HepG2 (cell line): ENCODE results near the gene PRKG1. TPM values are rescaled to one million over a fixed set of nuclear protein-coding genes. Genes with fewer than 3 reads are reported as not detected.

Source experiments
- ATAC-seq: fragments of 200-7000 bp; cut with Tn5 transposase; 3 replicates; pipeline ENCODE4 v1.9.1; 2020; ENCODE audit warnings: mild to moderate bottlenecking, moderate library complexity
- BruUV-seq: library from RNA; stranded (reverse); fragments of 400-500 nt; replicated peaks from 2 replicates; lab custom pipeline; 2021; lab: Mats Ljungman, UMichigan
- CTCF ChIA-PET: fragments of 300-600 bp; formaldehyde crosslinking; extraction: SDS; loops from one replicate; lab custom pipeline; 2021; ENCODE audit warnings: low total read pairs, inconsistent platforms, low intra/inter-chr PET ratio; lab: Yijun Ruan, JAX
- POLR2A ChIA-PET: fragments of 350-600 bp; sonication (Branson Sonifier 250); formaldehyde crosslinking; loops from one replicate; lab custom pipeline; 2020; ENCODE audit warnings: antibody characterized with exemption, inconsistent platforms; lab: Yijun Ruan, JAX
- DNase-seq: peaks from one replicate; pipeline ENCODE4 v3.0.0-alpha.2; 2015; ENCODE audit warnings: low spot score
- FAIRE-seq: peaks from 3 replicates; lab custom pipeline; 2011; peaks lifted over from hg19 to GRCh38; lab: Jason Lieb, UNC
- H2AFZ ChIP-seq: one replicate; pipeline ENCODE4 v1.6.1; 2011; ENCODE audit warnings: low read length, inconsistent platforms
- H3K27ac ChIP-seq: fragments of 300-600 bp; 3 replicates; pipeline ENCODE4 v1.8.0; 2011; ENCODE audit warnings: mixed run types, mild to moderate bottlenecking, mixed read lengths, low read length, inconsistent platforms; ENCODE audit not compliant: insufficient read depth; ENCODE audit errors: extremely low read length
- H3K27me3 ChIP-seq, 2 experiments: fragments of 200-600 bp in 1 of 2; 2 replicates in 1 of 2; 3 replicates in 1 of 2; pipeline versions ENCODE4 v1.6.0 to v1.8.0; 2011; ENCODE audit warnings: low read length in 2 of 2, mild to moderate bottlenecking in 2 of 2, moderate library complexity in 2 of 2, inconsistent platforms in 1 of 2; ENCODE audit not compliant: insufficient read depth in 2 of 2, control insufficient read depth in 1 of 2
- H3K36me3 ChIP-seq, 2 experiments: fragments of 200-600 bp in 1 of 2; replicated peaks in 1 of 2; 2 replicates in 1 of 2; 3 replicates in 1 of 2; pipeline versions ENCODE4 v1.5.1 to v1.8.0; 2011; ENCODE audit warnings: low read length in 2 of 2, inconsistent platforms in 1 of 2; ENCODE audit not compliant: insufficient read depth in 2 of 2, control insufficient read depth in 1 of 2
- H3K4me1 ChIP-seq: 2 replicates; pipeline ENCODE4 v1.5.1; 2012; ENCODE audit warnings: low read length, inconsistent platforms; ENCODE audit not compliant: insufficient read depth
- H3K4me2 ChIP-seq: 2 replicates; pipeline ENCODE4 v1.6.0; 2011; ENCODE audit warnings: low read depth, low read length, inconsistent platforms
- H3K4me3 ChIP-seq, 3 experiments: fragments of 200-600 bp in 1 of 3; sonication (generic), shearing (Covaris generic) in 1 of 3; replicated peaks in 1 of 3; 2 replicates each; pipeline ENCODE4 v1.5.1; 2011 to 2016; ENCODE audit warnings: low read length in 3 of 3, inconsistent platforms in 2 of 3, low read depth in 2 of 3, mild to moderate bottlenecking in 2 of 3, control low read depth in 1 of 3, mixed read lengths in 1 of 3; ENCODE audit not compliant: insufficient read depth in 1 of 3
- H3K79me2 ChIP-seq: one replicate; pipeline ENCODE4 v1.6.1; 2011; ENCODE audit warnings: low read length, inconsistent platforms; ENCODE audit not compliant: insufficient read depth
- H3K9ac ChIP-seq: 2 replicates; pipeline ENCODE4 v1.6.0; 2011; ENCODE audit warnings: mild to moderate bottlenecking, low read depth, low read length, inconsistent platforms; ENCODE audit not compliant: insufficient read depth
- H3K9me3 ChIP-seq: 2 replicates; pipeline ENCODE4 v1.5.1; 2012; ENCODE audit warnings: mild to moderate bottlenecking, low read length
- H4K20me1 ChIP-seq: 2 replicates; pipeline ENCODE4 v1.6.0; 2011; ENCODE audit warnings: inconsistent platforms, mild to moderate bottlenecking, low read length, moderate library complexity; ENCODE audit not compliant: insufficient read depth
- FOXA3 ChIP-seq: IDR thresholded peaks from 2 replicates; pipeline ENCODE4 v1.6.1; 2016; ENCODE audit warnings: missing genetic modification reagents, missing compliant biosample characterization
- FOXK2 ChIP-seq: fragments of 450-650 bp; IDR thresholded peaks from 2 replicates; pipeline ENCODE4 v1.6.1; 2016
- GATAD1 ChIP-seq: IDR thresholded peaks from 2 replicates; pipeline ENCODE4 v1.6.1; 2016; ENCODE audit warnings: missing genetic modification reagents, missing compliant biosample characterization
- SIN3A ChIP-seq: IDR thresholded peaks from 2 replicates; pipeline ENCODE4 v1.6.1; 2011; ENCODE audit warnings: low read depth, mild to moderate bottlenecking, control low read depth, low read length, borderline replicate concordance
- SMAD9 ChIP-seq: sonication (generic); formaldehyde crosslinking; IDR thresholded peaks from 2 replicates; pipeline ENCODE4 v1.5.1; 2020; ENCODE audit warnings: mild to moderate bottlenecking, missing genetic modification reagents
- ZFP36 ChIP-seq: fragments of 150-350 bp; IDR thresholded peaks from 2 replicates; pipeline ENCODE4 v1.6.1; 2018; ENCODE audit warnings: borderline replicate concordance, low read length, low read depth; ENCODE audit not compliant: partially characterized antibody
- ZNF510 ChIP-seq: sonication (generic); formaldehyde crosslinking; IDR thresholded peaks from 2 replicates; pipeline ENCODE4 v1.4.0; 2020; ENCODE audit warnings: low read depth, mild to moderate bottlenecking, missing genetic modification reagents
- ZNF549 ChIP-seq: sonication (generic); formaldehyde crosslinking; IDR thresholded peaks from 2 replicates; pipeline ENCODE4 v1.5.0; 2020; ENCODE audit warnings: missing genetic modification reagents
- ZSCAN29 ChIP-seq: sonication (generic); formaldehyde crosslinking; conservative IDR thresholded peaks from 2 replicates; pipeline ENCODE4 v1.4.0; 2020; ENCODE audit warnings: mild to moderate bottlenecking, missing genetic modification reagents
- in situ Hi-C: cut with HindIII; loops from 2 replicates; pipeline ENCODE4 v1.10.0; 2017; ENCODE audit warnings: low pct_unique_long_range_greater_than_20kb; ENCODE audit not compliant: extremely low pct_ligation_motif_present
- intact Hi-C: fragments of 100-400 bp; cut with micrococcal nuclease; formaldehyde crosslinking; loops from one replicate; pipeline ENCODE4 v1.10.0; 2022; ENCODE audit not compliant: unreplicated experiment
- polyA plus RNA-seq, 8 experiments: library from polyadenylated mRNA; depleted of rRNA in 3 of 8; stranded (reverse) in 7 of 8; unstranded in 1 of 8; fragments of >200 nt; fragmentation: Illumina TruSeq in 4 of 8; extraction: Trizol in 4 of 8; gene quantifications; 2 replicates each; pipeline versions ENCODE4 v1.2.1 to v1.2.3, GENCODE V29; 2011 to 2016; ENCODE audit warnings: low read depth in 4 of 8, missing spikeins in 1 of 8, mixed read lengths in 1 of 8; ENCODE audit not compliant: insufficient read depth in 1 of 8
- total RNA-seq, 5 experiments: library from RNA; depleted of rRNA; stranded (reverse); fragments of >200 nt; fragmentation: Illumina TruSeq; extraction: Trizol; gene quantifications; 2 replicates each; pipeline ENCODE4 v1.2.3, GENCODE V29; 2016; ENCODE audit warnings: low read depth in 1 of 5
- TF ChIP-seq, protein P1 (sequence below): sonication (generic); formaldehyde crosslinking; conservative IDR thresholded peaks from 2 replicates; pipeline ENCODE4 v1.8.0; 2022; ENCODE audit warnings: low read depth, missing genetic modification reagents
- TF ChIP-seq, protein P2 (sequence below): IDR thresholded peaks from 2 replicates; pipeline ENCODE4 v1.6.1; 2016; ENCODE audit warnings: missing biosample characterization, missing genetic modification reagents, low read depth

The PRKG1 gene
- total and polyA plus RNA-seq, 2 of the 13 experiments (the other 11 are each of a cell fraction or from before 2014, with no cell fraction given) = 0.01 TPM; not detected in 1

DNA sequence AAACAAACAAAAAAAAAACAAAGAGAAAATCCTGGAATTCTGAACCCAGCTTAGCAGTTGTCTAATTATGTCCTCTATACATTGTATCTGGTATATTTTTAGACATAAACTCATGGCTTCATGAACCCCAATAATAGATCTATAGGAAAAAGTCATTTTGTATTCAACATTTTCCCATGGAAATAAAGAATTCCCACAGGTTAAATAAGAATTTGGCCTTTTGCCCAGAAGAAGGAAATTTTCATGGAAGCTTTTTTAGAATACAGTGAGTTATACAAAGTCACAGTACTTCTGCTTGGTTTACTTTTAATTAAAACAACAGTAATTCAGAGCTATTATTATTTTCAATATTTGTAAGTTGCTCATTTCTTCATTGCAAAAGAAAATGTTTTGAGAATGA is 2.1 kb upstream of the PRKG1 start:
- H3K4me3 ChIP-seq = no peak overlapping the region
- in situ Hi-C loops (loop anchor here (25.0 kb wide), 1 partner anchor 890 kb away; no protein-coding TSS in a partner anchor), intact Hi-C loops (no loop called here)
- no peak for DNase-seq
- ChIA-PET CTCF (no interaction called here), POLR2A (no interaction called here)
- no peak overlapping the region for H3K9ac ChIP-seq
- no peak for ATAC-seq
- H2AFZ ChIP-seq = no peak overlapping the region
- no TSS peak for BruUV-seq
- H3K79me2 ChIP-seq = no peaks in the 10 kb centered on the region
- H3K27me3 ChIP-seq = peaks cover 3 to 30% of the 10 kb centered on the region in 2 experiments; a peak in 3 of 5 replicates
- no peaks in the 10 kb centered on the region for H3K36me3 ChIP-seq
- H3K4me2 ChIP-seq = no peak overlapping the region
- no peak overlapping the region for H3K27ac ChIP-seq
- TF ChIP-seq ZSCAN29 (CRISPR knock-in tag) (no peak), GATAD1 (no peak), ZNF510 (CRISPR knock-in tag) (no peak), FOXK2 (no peak), FOXA3 (CRISPR knock-in tag) (no peak), SIN3A (no peak), ZNF549 (CRISPR knock-in tag) (no peak), ZFP36 (no peak), SMAD9 (CRISPR knock-in tag) (no peak)
- TF ChIP-seq, protein P1, sequence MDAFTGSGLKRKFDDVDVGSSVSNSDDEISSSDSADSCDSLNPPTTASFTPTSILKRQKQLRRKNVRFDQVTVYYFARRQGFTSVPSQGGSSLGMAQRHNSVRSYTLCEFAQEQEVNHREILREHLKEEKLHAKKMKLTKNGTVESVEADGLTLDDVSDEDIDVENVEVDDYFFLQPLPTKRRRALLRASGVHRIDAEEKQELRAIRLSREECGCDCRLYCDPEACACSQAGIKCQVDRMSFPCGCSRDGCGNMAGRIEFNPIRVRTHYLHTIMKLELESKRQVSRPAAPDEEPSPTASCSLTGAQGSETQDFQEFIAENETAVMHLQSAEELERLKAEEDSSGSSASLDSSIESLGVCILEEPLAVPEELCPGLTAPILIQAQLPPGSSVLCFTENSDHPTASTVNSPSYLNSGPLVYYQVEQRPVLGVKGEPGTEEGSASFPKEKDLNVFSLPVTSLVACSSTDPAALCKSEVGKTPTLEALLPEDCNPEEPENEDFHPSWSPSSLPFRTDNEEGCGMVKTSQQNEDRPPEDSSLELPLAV (CRISPR knock-in tag) = no peak
- TF ChIP-seq, protein P2, sequence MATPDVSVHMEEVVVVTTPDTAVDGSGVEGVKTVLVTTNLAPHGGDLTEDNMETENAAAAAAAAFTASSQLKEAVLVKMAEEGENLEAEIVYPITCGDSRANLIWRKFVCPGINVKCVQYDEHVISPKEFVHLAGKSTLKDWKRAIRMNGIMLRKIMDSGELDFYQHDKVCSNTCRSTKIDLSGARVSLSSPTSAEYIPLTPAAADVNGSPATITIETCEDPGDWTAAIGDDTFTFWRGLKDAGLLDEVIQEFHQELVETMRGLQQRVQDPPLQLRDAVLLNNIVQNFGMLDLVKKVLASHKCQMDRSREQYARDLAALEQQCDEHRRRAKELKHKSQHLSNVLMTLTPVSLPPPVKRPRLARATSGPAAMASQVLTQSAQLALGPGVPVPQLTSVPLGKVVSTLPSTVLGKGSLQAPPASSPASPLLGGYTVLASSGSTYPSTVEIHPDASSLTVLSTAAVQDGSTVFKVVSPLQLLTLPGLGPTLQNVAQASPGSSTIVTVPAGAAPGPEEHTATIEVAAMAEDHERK (CRISPR knock-in tag) = no peak
- H3K9me3 ChIP-seq = no peaks in the 10 kb centered on the region
- peaks cover 9% of the 10 kb centered on the region; the same call in 1 of the 2 replicates for H3K4me1 ChIP-seq
- FAIRE-seq = no peak
- no peaks in the 10 kb centered on the region for H4K20me1 ChIP-seq
